Stimulated activated CD8-positive, alpha-beta memory T cell treated with anti-CD3 and anti-CD28 coated beads, Interleukin-7, amount 100 ng/mL, for 48 hours (primary cell): Measurements from ENCODE around the gene KRTAP2-4.
"Not testable (repeated sequence)": the region's sequence is repeated elsewhere in the genome, so short reads cannot be mapped to it uniquely, and the experiment has no call there.

ENCODE experiments used
- DNase-seq, 2 donors: peaks; one replicate each; pipeline ENCODE4 v3.0.0-alpha.2; 2020; ENCODE audit warnings: low read depth in 1 of 2; ENCODE audit errors: extremely low read depth in 1 of 2

The KRTAP2-4 gene

DNA sequence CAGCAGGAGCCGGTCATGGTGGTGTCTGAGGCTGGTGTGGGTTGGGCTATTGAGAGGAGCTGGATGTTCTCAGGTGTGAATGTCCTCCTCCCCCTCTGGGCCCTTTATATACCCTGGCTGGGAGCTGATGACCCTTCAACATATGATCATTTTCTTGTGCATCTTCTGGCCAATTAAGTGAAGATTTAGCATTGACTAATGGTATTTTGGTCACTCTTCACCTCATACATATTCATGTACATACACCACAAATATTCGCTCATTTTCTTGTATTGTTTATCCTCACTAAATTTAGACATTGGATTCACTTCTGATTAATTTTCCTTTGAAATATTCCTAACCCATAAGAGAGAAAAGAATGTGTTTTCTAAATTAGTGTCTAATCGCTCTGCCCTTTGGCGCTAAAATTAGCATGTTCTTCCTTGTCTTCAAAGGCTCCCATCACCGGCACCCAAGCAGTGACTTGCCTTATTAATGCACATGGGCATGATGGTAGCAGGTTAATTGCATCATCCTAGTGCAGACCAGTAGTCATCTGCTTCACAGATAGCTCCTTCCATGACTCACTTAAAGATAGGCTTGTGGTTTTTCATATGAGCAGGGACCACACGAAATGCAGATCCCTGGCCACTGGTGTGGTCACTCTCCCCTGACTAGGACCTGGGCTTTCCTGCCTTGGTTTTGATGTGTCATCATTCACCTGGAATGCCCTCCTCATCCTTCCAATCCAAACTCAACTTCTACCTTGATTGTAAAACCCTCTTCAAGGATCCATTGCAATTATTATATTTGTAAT lies at the start of gene KRTAP2-4:
TSS of gene KRTAP2-4 (minus strand) at position 51 of the 796 bp plus-strand sequence. CDS start at position 17, 34 bp downstream.
- DNase-seq: no peak

GRCh38 chr17:41111151-41111885 lies 45.6 kb upstream of the KRTAP2-4 start:
- DNase-seq: no peak

DNA sequence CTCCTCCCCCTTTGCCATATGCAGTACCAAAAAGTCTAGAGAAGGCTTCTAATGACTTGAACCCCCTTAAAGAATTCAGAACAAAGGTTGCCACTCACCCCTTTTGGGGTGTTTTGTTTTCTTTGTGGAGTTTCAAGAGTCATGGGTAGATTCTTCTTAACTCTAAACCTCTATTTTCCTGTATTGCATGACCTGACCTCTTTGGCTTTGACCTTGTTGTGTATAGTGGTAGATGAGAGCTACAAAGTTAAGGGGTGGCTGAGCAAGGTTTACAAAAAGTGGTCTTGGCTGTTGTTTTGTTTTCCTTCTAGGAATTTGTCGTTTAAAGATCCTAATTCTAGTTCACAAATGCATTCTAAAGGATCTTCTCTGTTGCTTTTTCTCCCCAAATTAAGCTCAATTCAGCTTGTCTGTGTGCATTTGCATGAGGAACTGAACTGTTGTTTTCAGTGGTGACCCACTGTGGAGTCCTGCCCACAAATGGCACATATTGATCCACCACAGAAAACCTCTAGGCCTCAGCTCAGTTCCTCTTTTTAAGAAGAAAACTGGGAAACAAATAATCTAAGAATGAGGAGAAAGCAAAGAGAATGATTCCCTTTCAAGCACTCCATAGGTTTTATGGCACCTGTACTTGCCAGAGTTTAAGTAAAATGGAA lies 43.2 kb upstream of the KRTAP2-4 start:
- DNase-seq: not testable (repeated sequence)

GRCh38 chr17:41107941-41108450 lies 42.3 kb upstream of the KRTAP2-4 start:
- no peak for DNase-seq

- DNase-seq: not testable (repeated sequence)
Observed at GRCh38 chr17:41105347-41105746, 39.7 kb upstream of the KRTAP2-4 start, which contains the start of gene KRTAP4-9. Gene KRTAP4-9, plus strand, starts transcription at chr17:41105389. Its CDS starts 0 bp downstream, at chr17:41105389.

DNA sequence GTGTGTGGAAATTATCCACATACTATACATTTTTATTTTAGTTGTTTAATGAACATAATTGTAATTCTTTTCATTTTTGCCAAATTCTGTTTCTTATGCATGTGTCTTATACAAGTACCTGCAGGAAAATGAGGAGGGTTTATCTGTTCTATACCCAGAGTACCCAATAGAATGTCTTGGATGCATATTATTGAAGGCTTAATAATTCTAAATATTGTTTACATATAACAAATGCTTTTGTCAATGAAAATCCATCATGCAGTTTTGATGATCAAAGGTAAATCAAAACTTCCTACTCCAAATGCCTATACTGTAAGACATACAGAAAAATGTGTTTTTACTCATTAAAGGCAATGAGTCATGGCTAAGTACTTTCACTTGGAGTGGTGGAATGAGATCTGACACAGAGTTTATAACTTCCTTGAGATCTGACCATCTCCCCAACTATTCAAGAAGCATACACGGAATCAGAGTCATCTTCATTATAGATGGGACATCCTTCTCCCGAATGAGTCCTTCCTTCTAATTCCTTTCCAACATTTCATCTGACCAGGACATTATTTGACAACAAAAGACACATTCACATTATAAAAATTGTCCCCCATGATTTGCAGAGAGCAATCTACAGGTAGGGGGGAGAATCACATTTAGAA lies 38.8 kb upstream of the KRTAP2-4 start:
- DNase-seq: not testable (repeated sequence)

DNA sequence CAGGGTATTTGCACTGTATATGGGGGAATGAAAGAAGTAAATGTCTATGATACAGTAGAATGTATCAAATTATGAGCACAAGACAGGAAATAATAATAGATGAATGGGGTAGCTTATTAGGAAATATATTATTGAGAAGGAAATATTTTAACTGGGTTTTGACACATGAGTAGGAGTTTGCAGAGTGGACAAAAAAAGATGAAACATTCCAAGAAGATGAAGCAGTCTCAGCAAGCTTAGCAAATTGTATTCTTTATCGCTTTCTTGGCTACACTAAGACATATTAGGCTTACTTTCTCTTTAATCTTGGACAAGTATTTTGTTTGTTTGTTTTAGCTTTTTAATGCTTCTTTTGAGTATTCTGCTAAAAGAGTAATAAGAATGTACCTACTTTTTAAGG lies 38.2 kb upstream of the KRTAP2-4 start:
- no peak for DNase-seq

DNA sequence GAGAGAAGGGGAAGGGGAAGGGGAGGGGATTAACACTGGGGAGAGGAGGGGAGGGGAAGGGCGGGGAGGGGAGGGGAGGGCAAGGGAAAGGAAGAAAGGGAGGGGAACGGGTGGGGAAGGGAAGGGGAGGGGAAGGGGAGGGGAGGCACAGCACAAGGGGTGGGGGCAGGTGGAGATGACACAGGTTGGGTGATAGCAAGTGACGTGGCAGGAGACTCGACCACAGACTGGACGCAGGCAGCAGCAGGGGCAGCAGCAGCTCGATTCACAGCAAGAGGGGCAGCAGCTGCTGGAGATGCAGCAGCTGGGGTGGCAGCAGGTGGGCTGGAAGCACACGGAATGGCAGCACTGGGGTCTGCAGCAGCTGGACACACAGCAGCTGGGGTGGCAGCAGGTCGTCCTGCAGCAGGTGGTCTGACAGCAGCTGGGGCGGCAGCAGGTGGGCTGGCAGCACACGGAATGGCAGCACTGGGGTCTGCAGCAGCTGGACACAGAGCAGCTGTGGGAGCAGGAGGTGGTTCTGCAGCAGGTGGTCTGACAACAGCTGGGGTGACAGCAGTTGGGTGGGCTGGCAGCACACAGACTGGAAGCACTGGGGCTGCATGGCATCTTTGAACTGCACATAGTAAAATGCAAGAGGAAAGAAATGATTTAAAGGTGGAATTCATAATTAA lies 36.0 kb upstream of the KRTAP2-4 start, which contains the start of gene KRTAP4-16:
TSS of gene KRTAP4-16 (minus strand) at position 624 of the 674 bp plus-strand sequence. CDS start at position 624, 0 bp downstream.
- DNase-seq: no peak

DNA sequence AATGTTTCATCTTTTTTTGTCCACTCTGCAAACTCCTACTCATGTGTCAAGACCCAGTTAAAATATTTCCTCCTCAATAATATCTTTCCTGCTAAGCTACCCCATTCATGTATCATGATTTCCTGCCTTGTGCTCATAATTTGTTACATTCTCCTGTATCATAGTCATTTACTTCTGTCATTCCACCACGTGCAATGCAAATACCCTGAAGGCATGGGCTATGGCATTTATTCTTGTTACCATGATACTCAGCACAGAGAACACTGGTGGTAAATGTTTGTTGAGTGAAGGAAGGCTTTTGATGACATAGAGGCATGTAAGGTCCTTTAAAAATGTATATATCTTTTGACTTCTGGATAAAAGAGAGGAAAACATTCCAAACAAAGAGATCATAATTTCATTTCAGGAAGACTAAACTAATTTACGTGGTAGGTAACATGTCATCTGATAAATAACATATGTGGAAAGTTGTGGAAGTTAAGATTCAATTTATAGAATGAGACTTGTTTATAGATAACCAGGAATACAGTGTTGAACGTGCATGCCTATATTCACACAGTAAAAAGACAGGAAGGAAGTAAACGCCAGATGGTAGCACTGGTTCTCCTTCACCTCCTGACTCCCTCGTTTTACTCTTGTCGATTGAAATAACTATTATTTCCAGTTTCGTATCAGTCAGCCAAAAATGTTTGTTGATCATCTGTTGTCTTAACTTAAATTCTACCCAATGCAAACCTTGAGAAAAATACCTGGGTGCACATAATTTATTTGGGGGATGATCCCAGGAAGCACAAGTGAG lies 34.2 kb upstream of the KRTAP2-4 start:
- DNase-seq: not testable (repeated sequence)

DNA sequence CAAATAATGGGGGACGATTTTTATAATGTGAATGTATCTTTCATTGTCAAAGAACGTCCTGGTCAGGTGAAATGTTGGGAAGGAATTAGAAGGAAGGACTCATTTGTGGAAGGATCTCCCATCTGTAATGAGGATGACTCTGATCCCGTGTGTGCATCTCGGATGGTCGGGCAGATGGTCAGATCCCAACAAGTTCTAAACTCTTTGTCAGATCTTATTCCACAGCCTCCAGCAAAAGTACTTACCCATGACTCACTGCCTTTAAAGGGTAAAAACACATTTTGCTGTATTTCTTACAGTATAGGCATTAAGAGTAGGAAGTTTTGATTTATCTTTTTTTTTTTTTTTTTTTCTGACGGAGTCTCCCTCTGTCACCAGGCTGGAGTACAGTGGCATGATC lies 32.8 kb upstream of the KRTAP2-4 start:
- no peak for DNase-seq

- DNase-seq: no peak
Observed at GRCh38 chr17:41098042-41098441, 32.4 kb upstream of the KRTAP2-4 start, which contains the start of gene KRTAP4-8. Gene KRTAP4-8, minus strand, starts transcription at chr17:41098142. Its CDS starts 58 bp downstream, at chr17:41098084.

DNA sequence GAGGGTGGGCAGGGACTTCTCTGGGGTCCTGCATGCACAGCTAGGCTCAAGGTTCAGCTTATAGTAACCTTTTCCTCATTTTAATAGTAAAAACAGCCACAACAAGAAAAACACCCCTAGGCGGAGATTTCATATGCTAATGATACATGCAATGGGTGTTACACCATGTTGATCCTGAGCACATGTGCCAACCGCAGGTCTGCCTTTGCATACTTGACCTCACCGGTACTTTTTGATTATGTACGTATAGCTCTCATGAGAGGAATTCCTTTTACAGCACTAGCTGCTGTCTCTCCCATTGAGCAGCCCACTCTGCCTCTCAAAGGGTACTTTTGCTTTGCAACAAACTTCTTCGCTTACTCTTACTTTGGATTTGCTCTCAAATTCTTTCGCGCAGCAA lies 30.4 kb upstream of the KRTAP2-4 start:
- DNase-seq: no peak

DNA sequence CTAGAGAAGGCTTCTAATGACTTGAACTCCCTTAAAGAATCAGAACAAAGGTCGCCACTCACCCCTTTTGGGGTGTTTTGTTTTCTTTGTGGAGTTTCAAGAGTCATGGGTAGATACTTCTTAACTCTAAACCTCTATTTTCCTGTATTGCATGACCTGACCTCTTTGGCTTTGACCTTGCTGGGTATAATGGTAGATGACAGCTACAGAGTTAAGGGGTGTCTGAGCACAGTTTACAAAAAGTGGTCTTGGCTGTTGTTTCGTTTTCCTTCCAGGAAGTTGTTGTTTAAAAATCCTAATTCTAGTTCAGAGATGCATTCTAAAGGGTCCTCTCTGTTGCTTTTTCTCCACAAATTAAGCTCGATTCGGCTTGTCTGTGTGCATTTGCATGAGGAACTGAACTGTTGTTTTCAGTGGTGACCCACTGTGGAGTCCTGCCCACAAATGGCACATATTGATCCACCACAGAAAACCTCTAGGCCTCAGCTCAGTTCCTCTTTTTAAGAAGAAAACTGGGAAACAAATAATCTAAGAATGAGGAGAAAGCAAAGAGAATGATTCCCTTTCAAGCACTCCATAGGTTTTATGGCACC lies 23.2 kb upstream of the KRTAP2-4 start:
- DNase-seq: not testable (repeated sequence)

- DNase-seq: not testable (repeated sequence)
Observed at GRCh38 chr17:41084100-41084856, 18.6 kb upstream of the KRTAP2-4 start, which contains the start of gene KRTAP4-7. Gene KRTAP4-7, plus strand, starts transcription at chr17:41084150. Its CDS starts 57 bp downstream, at chr17:41084207.

- DNase-seq: not testable (repeated sequence)
Observed at GRCh38 chr17:41083427-41083826, 17.7 kb upstream of the KRTAP2-4 start.

DNA sequence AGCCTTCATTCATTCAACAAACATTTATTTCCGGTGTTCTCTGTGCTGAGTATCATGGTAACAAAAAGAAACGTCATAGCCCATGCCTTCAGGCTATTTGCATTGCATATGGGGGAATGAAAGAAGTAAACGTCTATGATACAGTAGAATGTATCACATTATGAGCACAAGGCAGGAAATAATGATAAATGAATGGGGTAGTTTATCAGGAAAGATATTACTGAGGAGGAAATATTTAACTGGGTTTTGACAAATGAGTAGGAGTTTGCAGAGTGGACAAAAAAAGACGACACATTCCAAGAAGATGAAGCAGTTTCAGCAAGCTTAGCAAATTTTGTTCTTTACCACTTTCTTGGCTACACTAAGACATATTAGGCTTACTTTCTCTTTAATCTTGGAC lies 16.9 kb upstream of the KRTAP2-4 start:
- DNase-seq: no peak

DNA sequence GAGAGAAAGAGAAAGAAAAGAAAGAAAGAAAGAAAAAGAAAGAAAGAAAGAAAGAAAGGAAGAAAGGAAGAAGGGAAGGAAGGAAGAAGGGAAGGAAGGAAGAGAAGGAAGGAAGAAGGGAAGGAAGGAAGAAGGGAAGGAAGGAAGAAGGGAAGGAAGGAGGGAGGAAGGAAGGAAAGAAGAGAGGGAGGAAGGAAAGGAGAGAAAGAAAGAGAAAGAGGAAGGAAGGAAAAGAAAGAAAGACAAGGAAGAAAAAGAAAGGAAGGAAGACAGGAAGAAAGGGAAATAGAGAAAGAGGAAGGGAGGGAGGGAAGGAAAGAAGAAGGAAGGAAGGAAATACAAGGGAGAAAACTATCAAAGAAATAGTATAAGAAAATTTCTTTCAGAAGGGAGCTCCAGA lies 11.1 kb upstream of the KRTAP2-4 start:
- no peak for DNase-seq

DNA sequence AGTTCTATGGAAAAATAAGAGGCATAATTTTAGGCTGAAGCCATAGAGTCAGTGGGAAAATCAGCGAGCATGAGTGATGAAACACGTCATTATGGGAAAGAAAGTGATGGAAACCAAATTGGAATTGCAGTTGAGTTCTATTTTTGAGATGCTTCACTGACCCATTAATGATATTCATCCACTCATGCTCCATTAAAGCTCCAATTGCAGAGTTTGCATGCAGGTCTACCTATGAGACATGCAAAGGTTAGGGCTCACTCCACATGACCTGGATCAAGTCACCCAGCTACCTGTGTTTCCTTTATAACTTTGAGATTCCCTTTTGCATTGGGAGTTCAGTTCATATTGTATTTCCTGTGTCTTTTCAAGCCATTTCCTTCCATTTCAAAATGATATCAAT lies 8.0 kb upstream of the KRTAP2-4 start:
- DNase-seq: no peak
